GM12892 (cell line): ENCODE measurements around the gene LST1.
A peak's percentile ranks its signal among the peaks of the same experiment; 100 is the strongest.

Source experiments
- DNase-seq: peaks from one replicate; pipeline ENCODE4 v3.0.0; 2011; ENCODE audit not compliant: insufficient read length
- FAIRE-seq: peaks from 2 replicates; lab custom pipeline; 2011; peaks lifted over from hg19 to GRCh38; lab: Jason Lieb, UNC
- POLR2A ChIP-seq: IDR thresholded peaks from 2 replicates; pipeline ENCODE4 v1.6.1; 2011; ENCODE audit warnings: low read depth, low read length, control low read depth
- POLR2AphosphoS5 ChIP-seq: IDR thresholded peaks from 2 replicates; pipeline ENCODE4 v1.6.1; 2011; ENCODE audit warnings: low read depth, low read length, control low read depth
- TAF1 ChIP-seq: IDR thresholded peaks from 2 replicates; pipeline ENCODE4 v1.6.1; 2011; ENCODE audit warnings: low read depth, mild to moderate bottlenecking, control low read depth, low read length, borderline replicate concordance

The LST1 gene

DNA sequence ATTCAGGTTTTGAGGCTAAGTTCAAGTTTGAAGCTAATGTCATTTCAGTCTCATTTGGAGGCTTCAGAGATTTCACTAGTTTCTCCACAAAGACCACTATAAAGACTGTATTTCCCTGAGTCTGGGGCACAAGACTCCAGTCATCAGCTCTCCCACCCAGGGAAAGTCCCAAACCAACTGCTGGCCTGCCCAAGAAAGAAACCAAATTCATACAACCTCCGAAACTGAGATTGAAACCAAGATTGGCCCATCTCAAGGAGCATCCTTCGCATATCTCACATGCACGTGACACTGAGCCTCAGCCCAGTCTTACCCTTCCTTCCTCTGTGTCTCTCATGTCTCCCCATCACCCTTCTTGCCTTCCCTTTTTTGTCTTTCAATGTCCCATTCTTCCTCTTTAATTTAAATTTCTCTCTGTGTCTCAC, 17.5 kb upstream of the LST1 start:
- DNase-seq (no peak), FAIRE-seq (peak; percentile 98)
- no peak for TF ChIP-seq TAF1
- peak; percentile 41; the same call in 1 of the 2 replicates for TF ChIP-seq POLR2AphosphoS5
- no peak; the same call in 1 of the 2 replicates for TF ChIP-seq POLR2A

DNA sequence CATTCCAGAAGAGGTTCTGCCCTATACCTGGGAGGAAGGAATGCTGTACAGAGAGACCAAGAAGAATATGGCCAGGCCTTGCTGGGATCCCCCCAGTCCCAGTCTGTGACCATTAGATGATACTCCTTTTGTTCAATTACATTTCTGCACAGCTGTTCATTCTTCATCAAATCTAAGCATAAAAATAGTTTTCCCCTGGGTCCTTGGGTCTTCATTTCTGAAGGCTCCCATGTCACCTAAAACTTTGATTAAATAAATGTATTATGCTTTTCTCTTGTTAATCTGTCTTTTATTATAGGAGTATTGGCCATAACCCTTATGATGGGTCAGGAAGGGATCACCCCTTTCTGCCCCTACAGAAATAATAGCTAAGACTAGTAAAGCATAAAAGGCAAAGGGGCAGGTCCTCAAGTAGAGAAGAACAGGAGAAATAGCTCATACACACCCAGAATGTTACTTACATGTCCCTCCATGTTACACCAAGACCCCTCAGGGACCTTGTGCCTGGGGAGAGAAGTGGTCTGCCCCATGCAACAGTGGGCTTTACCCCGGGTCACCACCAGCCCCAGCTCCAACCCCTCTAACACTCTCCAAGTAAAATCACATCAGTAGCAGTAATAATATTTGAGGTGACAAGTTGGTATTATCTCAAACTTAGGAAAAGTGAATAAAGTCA, 16.1 kb upstream of the LST1 start:
- DNase-seq, result no peak
- no peak for TF ChIP-seq POLR2A
- no peak for TF ChIP-seq POLR2AphosphoS5
- TF ChIP-seq TAF1, result no peak
- no peak for FAIRE-seq

DNA sequence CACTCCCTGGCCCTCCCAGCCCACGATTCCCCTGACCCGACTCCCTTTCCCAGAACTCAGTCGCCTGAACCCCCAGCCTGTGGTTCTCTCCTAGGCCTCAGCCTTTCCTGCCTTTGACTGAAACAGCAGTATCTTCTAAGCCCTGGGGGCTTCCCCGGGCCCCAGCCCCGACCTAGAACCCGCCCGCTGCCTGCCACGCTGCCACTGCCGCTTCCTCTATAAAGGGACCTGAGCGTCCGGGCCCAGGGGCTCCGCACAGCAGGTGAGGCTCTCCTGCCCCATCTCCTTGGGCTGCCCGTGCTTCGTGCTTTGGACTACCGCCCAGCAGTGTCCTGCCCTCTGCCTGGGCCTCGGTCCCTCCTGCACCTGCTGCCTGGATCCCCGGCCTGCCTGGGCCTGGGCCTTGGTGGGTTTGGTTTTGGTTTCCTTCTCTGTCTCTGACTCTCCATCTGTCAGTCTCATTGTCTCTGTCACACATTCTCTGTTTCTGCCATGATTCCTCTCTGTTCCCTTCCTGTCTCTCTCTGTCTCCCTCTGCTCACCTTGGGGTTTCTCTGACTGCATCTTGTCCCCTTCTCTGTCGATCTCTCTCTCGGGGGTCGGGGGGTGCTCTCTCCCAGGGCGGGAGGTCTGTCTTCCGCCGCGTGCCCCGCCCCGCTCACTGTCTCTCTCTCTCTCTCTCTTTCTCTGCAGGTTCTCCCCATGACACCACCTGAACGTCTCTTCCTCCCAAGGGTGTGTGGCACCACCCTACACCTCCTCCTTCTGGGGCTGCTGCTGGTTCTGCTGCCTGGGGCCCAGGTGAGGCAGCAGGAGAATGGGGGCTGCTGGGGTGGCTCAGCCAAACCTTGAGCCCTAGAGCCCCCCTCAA, 13.8 kb upstream of the LST1 start, which contains the start of gene LTA:
TSS of gene LTA (plus strand) at position 249 of the 871 bp plus-strand sequence. CDS start at position 703, 454 bp downstream.
- DNase-seq (no peak), FAIRE-seq (peak; percentile 95)
- peak; percentile 30; the same call in 1 of the 2 replicates for TF ChIP-seq TAF1
- peak; percentile 91 for TF ChIP-seq POLR2AphosphoS5
- peak; percentile 93 for TF ChIP-seq POLR2A

DNA sequence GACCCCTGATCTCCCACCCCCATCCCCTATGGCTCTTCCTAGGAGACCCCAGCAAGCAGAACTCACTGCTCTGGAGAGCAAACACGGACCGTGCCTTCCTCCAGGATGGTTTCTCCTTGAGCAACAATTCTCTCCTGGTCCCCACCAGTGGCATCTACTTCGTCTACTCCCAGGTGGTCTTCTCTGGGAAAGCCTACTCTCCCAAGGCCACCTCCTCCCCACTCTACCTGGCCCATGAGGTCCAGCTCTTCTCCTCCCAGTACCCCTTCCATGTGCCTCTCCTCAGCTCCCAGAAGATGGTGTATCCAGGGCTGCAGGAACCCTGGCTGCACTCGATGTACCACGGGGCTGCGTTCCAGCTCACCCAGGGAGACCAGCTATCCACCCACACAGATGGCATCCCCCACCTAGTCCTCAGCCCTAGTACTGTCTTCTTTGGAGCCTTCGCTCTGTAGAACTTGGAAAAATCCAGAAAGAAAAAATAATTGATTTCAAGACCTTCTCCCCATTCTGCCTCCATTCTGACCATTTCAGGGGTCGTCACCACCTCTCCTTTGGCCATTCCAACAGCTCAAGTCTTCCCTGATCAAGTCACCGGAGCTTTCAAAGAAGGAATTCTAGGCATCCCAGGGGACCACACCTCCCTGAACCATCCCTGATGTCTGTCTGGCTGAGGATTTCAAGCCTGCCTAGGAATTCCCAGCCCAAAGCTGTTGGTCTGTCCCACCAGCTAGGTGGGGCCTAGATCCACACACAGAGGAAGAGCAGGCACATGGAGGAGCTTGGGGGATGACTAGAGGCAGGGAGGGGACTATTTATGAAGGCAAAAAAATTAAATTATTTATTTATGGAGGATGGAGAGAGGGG, 12.6 kb upstream of the LST1 start:
- DNase-seq (no peak), FAIRE-seq (peak; percentile 30)
- TF ChIP-seq POLR2A (no peak), POLR2AphosphoS5 (no peak), TAF1 (no peak)

DNA sequence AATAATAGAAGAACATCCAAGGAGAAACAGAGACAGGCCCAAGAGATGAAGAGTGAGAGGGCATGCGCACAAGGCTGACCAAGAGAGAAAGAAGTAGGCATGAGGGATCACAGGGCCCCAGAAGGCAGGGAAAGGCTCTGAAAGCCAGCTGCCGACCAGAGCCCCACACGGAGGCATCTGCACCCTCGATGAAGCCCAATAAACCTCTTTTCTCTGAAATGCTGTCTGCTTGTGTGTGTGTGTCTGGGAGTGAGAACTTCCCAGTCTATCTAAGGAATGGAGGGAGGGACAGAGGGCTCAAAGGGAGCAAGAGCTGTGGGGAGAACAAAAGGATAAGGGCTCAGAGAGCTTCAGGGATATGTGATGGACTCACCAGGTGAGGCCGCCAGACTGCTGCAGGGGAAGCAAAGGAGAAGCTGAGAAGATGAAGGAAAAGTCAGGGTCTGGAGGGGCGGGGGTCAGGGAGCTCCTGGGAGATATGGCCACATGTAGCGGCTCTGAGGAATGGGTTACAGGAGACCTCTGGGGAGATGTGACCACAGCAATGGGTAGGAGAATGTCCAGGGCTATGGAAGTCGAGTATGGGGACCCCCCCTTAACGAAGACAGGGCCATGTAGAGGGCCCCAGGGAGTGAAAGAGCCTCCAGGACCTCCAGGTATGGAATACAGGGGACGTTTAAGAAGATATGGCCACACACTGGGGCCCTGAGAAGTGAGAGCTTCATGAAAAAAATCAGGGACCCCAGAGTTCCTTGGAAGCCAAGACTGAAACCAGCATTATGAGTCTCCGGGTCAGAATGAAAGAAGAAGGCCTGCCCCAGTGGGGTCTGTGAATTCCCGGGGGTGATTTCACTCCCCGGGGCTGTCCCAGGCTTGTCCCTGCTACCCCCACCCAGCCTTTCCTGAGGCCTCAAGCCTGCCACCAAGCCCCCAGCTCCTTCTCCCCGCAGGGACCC, 11.7 kb upstream of the LST1 start:
- FAIRE-seq, result peak; percentile 84
- DNase-seq, result no peak
- TF ChIP-seq POLR2AphosphoS5 (peak; percentile 51; the same call in 1 of the 2 replicates), TAF1 (0 out of 2 replicates have a peak, but pooled peaks have one; percentile 46), POLR2A (no peak)

DNA sequence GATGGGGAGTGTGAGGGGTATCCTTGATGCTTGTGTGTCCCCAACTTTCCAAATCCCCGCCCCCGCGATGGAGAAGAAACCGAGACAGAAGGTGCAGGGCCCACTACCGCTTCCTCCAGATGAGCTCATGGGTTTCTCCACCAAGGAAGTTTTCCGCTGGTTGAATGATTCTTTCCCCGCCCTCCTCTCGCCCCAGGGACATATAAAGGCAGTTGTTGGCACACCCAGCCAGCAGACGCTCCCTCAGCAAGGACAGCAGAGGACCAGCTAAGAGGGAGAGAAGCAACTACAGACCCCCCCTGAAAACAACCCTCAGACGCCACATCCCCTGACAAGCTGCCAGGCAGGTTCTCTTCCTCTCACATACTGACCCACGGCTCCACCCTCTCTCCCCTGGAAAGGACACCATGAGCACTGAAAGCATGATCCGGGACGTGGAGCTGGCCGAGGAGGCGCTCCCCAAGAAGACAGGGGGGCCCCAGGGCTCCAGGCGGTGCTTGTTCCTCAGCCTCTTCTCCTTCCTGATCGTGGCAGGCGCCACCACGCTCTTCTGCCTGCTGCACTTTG, 10.7 kb upstream of the LST1 start, which contains the start of gene TNF:
TSS of gene TNF (plus strand) at position 231 of the 567 bp plus-strand sequence. CDS start at position 408, 177 bp downstream.
- TF ChIP-seq POLR2AphosphoS5 (peak; percentile 100), TAF1 (peak; percentile 91), POLR2A (peak; percentile 100)
- FAIRE-seq (peak; percentile 93), DNase-seq (no peak)

DNA sequence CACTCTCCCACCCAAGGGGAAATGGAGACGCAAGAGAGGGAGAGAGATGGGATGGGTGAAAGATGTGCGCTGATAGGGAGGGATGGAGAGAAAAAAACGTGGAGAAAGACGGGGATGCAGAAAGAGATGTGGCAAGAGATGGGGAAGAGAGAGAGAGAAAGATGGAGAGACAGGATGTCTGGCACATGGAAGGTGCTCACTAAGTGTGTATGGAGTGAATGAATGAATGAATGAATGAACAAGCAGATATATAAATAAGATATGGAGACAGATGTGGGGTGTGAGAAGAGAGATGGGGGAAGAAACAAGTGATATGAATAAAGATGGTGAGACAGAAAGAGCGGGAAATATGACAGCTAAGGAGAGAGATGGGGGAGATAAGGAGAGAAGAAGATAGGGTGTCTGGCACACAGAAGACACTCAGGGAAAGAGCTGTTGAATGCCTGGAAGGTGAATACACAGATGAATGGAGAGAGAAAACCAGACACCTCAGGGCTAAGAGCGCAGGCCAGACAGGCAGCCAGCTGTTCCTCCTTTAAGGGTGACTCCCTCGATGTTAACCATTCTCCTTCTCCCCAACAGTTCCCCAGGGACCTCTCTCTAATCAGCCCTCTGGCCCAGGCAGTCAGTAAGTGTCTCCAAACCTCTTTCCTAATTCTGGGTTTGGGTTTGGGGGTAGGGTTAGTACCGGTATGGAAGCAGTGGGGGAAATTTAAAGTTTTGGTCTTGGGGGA, 10.0 kb upstream of the LST1 start:
- TF ChIP-seq TAF1 (no peak), POLR2AphosphoS5 (no peak)

DNA sequence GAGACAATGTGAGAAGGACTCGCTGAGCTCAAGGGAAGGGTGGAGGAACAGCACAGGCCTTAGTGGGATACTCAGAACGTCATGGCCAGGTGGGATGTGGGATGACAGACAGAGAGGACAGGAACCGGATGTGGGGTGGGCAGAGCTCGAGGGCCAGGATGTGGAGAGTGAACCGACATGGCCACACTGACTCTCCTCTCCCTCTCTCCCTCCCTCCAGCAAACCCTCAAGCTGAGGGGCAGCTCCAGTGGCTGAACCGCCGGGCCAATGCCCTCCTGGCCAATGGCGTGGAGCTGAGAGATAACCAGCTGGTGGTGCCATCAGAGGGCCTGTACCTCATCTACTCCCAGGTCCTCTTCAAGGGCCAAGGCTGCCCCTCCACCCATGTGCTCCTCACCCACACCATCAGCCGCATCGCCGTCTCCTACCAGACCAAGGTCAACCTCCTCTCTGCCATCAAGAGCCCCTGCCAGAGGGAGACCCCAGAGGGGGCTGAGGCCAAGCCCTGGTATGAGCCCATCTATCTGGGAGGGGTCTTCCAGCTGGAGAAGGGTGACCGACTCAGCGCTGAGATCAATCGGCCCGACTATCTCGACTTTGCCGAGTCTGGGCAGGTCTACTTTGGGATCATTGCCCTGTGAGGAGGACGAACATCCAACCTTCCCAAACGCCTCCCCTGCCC, 9.0 kb upstream of the LST1 start:
- FAIRE-seq, result peak; percentile 89

More for the DNA sequence above, 10.0 kb upstream of the LST1 start:
- FAIRE-seq (peak; percentile 65), DNase-seq (no peak)

DNA sequence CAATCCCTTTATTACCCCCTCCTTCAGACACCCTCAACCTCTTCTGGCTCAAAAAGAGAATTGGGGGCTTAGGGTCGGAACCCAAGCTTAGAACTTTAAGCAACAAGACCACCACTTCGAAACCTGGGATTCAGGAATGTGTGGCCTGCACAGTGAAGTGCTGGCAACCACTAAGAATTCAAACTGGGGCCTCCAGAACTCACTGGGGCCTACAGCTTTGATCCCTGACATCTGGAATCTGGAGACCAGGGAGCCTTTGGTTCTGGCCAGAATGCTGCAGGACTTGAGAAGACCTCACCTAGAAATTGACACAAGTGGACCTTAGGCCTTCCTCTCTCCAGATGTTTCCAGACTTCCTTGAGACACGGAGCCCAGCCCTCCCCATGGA, 8.5 kb upstream of the LST1 start:
- FAIRE-seq (no peak), DNase-seq (no peak)
- no peak; the same call in 1 of the 2 replicates for TF ChIP-seq POLR2AphosphoS5
- TF ChIP-seq POLR2A, result no peak
- TF ChIP-seq TAF1, result no peak

More for the DNA sequence above, 9.0 kb upstream of the LST1 start:
- DNase-seq, result no peak
- TF ChIP-seq TAF1, result no peak
- TF ChIP-seq POLR2AphosphoS5, result peak; percentile 80
- TF ChIP-seq POLR2A, result peak; percentile 68
